ENCODE data around the gene KATNB1.

The KATNB1 gene

DNA sequence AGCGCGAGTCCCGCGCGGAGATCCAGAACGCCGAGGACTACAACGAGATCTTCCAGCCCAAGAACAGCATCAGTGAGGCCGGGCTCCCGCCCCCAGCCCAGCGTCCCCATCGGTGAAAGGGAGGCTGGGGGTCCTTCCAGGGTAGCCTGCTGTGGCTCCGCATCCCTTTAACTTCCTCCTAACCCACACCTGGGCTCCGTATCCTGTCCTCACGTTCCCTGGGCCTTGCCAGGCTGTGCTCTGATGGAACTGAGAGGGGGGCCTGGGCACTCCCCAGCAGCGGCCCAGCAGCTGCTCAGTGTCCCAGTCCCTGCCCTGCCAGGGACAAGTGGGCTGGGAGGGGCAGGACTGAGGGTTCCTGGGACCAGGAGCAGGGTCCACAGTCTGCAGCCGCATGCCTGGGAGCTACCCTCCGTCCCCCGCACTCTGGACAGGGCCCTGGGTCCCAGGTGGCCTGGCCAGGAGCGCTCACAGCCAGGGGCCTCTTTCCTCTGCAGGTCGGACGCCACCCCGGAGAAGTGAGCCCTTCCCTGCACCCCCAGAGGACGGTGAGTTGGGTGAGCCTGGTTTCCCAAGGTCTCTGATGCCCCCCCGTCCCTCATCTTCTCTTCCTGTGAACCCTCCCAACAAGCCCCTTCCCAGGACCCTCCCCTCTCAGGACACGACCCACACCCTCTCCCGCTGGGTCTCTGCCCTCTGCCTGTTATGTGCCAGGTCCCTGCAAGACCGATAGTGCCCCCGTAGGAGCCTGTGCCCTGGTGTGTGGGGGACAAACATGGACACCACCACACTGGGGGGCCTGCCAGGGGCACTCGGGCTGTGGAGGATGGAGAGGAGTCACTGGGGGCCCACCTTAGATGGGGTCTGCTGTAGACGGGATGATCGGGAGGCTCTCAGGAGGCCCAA is 18.1 kb downstream of the KATNB1 start:
- Histone ChIP-seq H3F3A (ENCODE audit: insufficient read depth, low read length) (no peaks in the 10 kb centered on the region), H3K4me1 (ENCODE audit: insufficient read depth, low read length, severe bottlenecking) (no peaks in the 10 kb centered on the region), H4K20me1 (ENCODE audit: insufficient read depth, low read length) (no peaks in the 10 kb centered on the region), H3K9me2 (ENCODE audit: low read depth, low read length) (no peaks in the 10 kb centered on the region), H3K9me3 (ENCODE audit: low read length) (no peaks in the 10 kb centered on the region), H3K79me2 (ENCODE audit: insufficient read depth, low read length) (no peaks in the 10 kb centered on the region), H3K4me2 (ENCODE audit: low read length) (no peak overlapping the region), H3K27ac (ENCODE audit: low read depth, low read length, poor library complexity, severe bottlenecking) (no peak overlapping the region), H3K27me3 (ENCODE audit: insufficient read depth, low read length) (no peaks in the 10 kb centered on the region), H3K4me3 (ENCODE audit: low read depth, low read length, poor library complexity, severe bottlenecking) (no peak overlapping the region), H2AFZ (ENCODE audit: low read length) (no peak overlapping the region), H3K36me3 (ENCODE audit: insufficient read depth, low read length) (peaks cover 8% of the 10 kb centered on the region), H3K9ac (ENCODE audit: low read length) (no peak overlapping the region)
- no peak for TF ChIP-seq EZH2 (IDR thresholded peaks at IDR 0.05; ENCODE audit: borderline replicate concordance, low read length)
- TF ChIP-seq, protein P1, sequence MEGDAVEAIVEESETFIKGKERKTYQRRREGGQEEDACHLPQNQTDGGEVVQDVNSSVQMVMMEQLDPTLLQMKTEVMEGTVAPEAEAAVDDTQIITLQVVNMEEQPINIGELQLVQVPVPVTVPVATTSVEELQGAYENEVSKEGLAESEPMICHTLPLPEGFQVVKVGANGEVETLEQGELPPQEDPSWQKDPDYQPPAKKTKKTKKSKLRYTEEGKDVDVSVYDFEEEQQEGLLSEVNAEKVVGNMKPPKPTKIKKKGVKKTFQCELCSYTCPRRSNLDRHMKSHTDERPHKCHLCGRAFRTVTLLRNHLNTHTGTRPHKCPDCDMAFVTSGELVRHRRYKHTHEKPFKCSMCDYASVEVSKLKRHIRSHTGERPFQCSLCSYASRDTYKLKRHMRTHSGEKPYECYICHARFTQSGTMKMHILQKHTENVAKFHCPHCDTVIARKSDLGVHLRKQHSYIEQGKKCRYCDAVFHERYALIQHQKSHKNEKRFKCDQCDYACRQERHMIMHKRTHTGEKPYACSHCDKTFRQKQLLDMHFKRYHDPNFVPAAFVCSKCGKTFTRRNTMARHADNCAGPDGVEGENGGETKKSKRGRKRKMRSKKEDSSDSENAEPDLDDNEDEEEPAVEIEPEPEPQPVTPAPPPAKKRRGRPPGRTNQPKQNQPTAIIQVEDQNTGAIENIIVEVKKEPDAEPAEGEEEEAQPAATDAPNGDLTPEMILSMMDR (IDR thresholded peaks at IDR 0.05; ENCODE audit: low read length): no peak

DNA sequence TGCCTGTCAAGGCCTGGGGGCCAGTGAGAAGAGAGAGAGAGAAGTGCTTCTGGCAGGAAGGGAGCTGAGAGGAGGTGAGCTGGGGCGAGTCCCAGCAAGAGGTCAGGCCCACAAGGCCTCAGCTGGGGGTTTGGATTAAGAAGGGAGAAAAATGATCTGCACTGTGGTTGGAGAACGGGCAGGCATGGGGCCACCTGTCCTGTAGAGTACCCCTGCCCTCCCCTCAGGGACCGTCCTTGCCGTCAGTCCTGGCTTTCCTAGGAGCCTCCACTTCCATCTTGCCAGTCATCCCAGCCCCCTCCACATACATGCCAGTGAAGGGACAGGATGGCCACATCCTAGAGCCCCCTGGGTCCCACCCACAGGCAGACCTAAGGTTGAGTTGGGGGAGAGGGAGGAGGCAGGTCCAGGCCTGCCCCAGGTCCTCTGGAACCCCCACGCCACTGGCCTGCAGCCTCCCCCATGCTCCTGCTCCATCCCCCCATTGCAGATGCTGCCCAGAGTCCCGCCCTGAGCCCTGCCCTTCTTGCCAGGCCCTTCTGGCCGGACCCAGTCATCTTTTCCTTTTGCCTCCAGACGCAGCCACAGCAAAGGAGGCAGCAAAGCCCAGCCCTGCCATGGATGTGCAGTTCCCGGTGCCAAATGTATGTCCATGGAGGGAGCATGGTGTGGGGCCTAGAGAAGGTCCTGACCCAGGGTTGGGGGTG is 18.9 kb downstream of the KATNB1 start:
- Histone ChIP-seq H3K4me2 (ENCODE audit: low read length) (no peak overlapping the region), H3K9ac (ENCODE audit: low read length) (no peak overlapping the region), H4K20me1 (ENCODE audit: insufficient read depth, low read length) (no peaks in the 10 kb centered on the region), H2AFZ (ENCODE audit: low read length) (no peak overlapping the region), H3F3A (ENCODE audit: insufficient read depth, low read length) (no peaks in the 10 kb centered on the region), H3K27me3 (ENCODE audit: insufficient read depth, low read length) (no peaks in the 10 kb centered on the region), H3K79me2 (ENCODE audit: insufficient read depth, low read length) (no peaks in the 10 kb centered on the region), H3K4me3 (ENCODE audit: low read depth, low read length, poor library complexity, severe bottlenecking) (no peak overlapping the region), H3K36me3 (ENCODE audit: insufficient read depth, low read length) (peaks cover 8% of the 10 kb centered on the region), H3K4me1 (ENCODE audit: insufficient read depth, low read length, severe bottlenecking) (no peaks in the 10 kb centered on the region), H3K9me2 (ENCODE audit: low read depth, low read length) (no peaks in the 10 kb centered on the region), H3K9me3 (ENCODE audit: low read length) (no peaks in the 10 kb centered on the region), H3K27ac (ENCODE audit: low read depth, low read length, poor library complexity, severe bottlenecking) (no peak overlapping the region)
- TF ChIP-seq EZH2 (IDR thresholded peaks at IDR 0.05; ENCODE audit: borderline replicate concordance, low read length): no peak
- TF ChIP-seq, protein P1 (IDR thresholded peaks at IDR 0.05; ENCODE audit: low read length): no peak

DNA sequence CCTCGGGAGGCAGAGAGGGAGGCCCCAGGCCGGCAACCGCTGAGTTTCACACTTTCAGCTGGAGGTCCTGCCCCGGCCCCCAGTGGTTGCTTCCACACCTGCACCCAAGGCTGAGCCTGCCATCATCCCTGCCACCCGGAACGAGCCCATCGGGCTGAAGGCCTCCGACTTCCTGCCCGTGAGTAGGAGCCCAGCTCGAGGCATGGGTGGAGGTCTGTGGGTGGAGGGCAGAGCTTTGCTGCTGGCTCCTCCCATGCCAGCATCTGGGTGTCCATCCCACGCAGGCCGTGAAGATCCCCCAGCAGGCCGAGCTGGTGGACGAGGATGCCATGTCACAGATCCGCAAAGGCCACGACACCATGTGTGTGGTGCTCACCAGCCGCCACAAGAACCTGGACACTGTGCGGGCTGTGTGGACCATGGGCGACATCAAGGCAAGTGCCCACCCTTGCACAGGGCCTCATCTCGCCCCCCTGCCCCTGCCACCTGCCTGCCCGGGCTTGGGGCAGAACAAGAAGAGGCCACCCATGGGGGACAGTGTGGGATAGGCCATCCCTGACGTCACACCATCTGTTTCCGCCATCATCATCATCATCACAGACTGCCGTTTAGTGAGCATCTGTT is 19.6 kb downstream of the KATNB1 start:
- Histone ChIP-seq H3K36me3 (ENCODE audit: insufficient read depth, low read length) (peaks cover 8% of the 10 kb centered on the region), H3K4me2 (ENCODE audit: low read length) (no peak overlapping the region), H4K20me1 (ENCODE audit: insufficient read depth, low read length) (no peaks in the 10 kb centered on the region), H3K4me3 (ENCODE audit: low read depth, low read length, poor library complexity, severe bottlenecking) (no peak overlapping the region), H3K4me1 (ENCODE audit: insufficient read depth, low read length, severe bottlenecking) (no peaks in the 10 kb centered on the region), H3K27ac (ENCODE audit: low read depth, low read length, poor library complexity, severe bottlenecking) (no peak overlapping the region), H3K9me2 (ENCODE audit: low read depth, low read length) (no peaks in the 10 kb centered on the region), H3K9me3 (ENCODE audit: low read length) (no peaks in the 10 kb centered on the region), H3K27me3 (ENCODE audit: insufficient read depth, low read length) (no peaks in the 10 kb centered on the region), H3K9ac (ENCODE audit: low read length) (no peak overlapping the region), H3K79me2 (ENCODE audit: insufficient read depth, low read length) (no peaks in the 10 kb centered on the region), H2AFZ (ENCODE audit: low read length) (no peak overlapping the region), H3F3A (ENCODE audit: insufficient read depth, low read length) (no peaks in the 10 kb centered on the region)
- TF ChIP-seq, protein P1 (IDR thresholded peaks at IDR 0.05; ENCODE audit: low read length): no peak; the same call in 1 of the 2 replicates
- no peak for TF ChIP-seq EZH2 (IDR thresholded peaks at IDR 0.05; ENCODE audit: borderline replicate concordance, low read length)
